Astrocyte (in vitro differentiated cells and primary cell): Measurements from ENCODE around the gene DCX. TPM values are rescaled to one million over a fixed set of nuclear protein-coding genes. Genes with fewer than 3 reads are reported as not detected.

Experiments
- DNase-seq: peaks from one replicate; pipeline ENCODE4 v3.0.0-alpha.2; 2010; ENCODE audit warnings: low read depth
- FAIRE-seq: peaks from 2 replicates; lab custom pipeline; 2011; peaks lifted over from hg19 to GRCh38; lab: Jason Lieb, UNC
- H2AFZ ChIP-seq: 2 replicates; pipeline ENCODE4 v1.6.0; 2012; ENCODE audit warnings: low read depth, low read length, inconsistent platforms
- H3K27ac ChIP-seq: 2 replicates; pipeline ENCODE4 v1.5.1; 2011; ENCODE audit warnings: low read depth, low read length, inconsistent platforms
- H3K27me3 ChIP-seq: 2 replicates; pipeline ENCODE4 v1.6.0; 2011; ENCODE audit warnings: low read length, inconsistent platforms; ENCODE audit not compliant: insufficient read depth
- H3K36me3 ChIP-seq: 2 replicates; pipeline ENCODE4 v1.5.1; 2011; ENCODE audit warnings: low read length, inconsistent platforms; ENCODE audit not compliant: insufficient read depth
- H3K4me1 ChIP-seq: 2 replicates; pipeline ENCODE4 v1.5.1; 2011; ENCODE audit warnings: low read length, inconsistent platforms; ENCODE audit not compliant: insufficient read depth
- H3K4me2 ChIP-seq: 2 replicates; pipeline ENCODE4 v1.6.0; 2012; ENCODE audit warnings: low read length, inconsistent platforms
- H3K4me3 ChIP-seq: 2 replicates; pipeline ENCODE4 v1.5.1; 2011; ENCODE audit warnings: low read depth, mild to moderate bottlenecking, low read length, inconsistent platforms; ENCODE audit not compliant: insufficient read depth
- H3K79me2 ChIP-seq: 2 replicates; pipeline ENCODE4 v1.6.0; 2012; ENCODE audit warnings: mild to moderate bottlenecking, low read length, inconsistent platforms; ENCODE audit not compliant: insufficient read depth
- H3K9ac ChIP-seq: 2 replicates; pipeline ENCODE4 v1.6.0; 2012; ENCODE audit warnings: mild to moderate bottlenecking, low read length, inconsistent platforms
- H3K9me3 ChIP-seq: 2 replicates; pipeline ENCODE4 v1.5.1; 2012; ENCODE audit warnings: low read depth, mild to moderate bottlenecking, low read length, inconsistent platforms; ENCODE audit not compliant: insufficient read depth
- H4K20me1 ChIP-seq: 2 replicates; pipeline ENCODE4 v1.6.0; 2012; ENCODE audit warnings: low read length, inconsistent platforms; ENCODE audit not compliant: insufficient read depth
- H3K27ac Mint-ChIP-seq: one replicate; pipeline ENCODE4 v1.8.0; 2021; ENCODE audit warnings: mild to moderate bottlenecking, mixed read lengths; ENCODE audit not compliant: unreplicated experiment
- H3K27me3 Mint-ChIP-seq: one replicate; pipeline ENCODE4 v1.8.0; 2021; ENCODE audit warnings: low read depth, mixed read lengths; ENCODE audit not compliant: unreplicated experiment
- H3K36me3 Mint-ChIP-seq: one replicate; pipeline ENCODE4 v1.8.0; 2021; ENCODE audit warnings: low read depth, mixed read lengths; ENCODE audit not compliant: unreplicated experiment
- H3K4me1 Mint-ChIP-seq: one replicate; pipeline ENCODE4 v1.8.0; 2021; ENCODE audit warnings: low read depth, mixed read lengths; ENCODE audit not compliant: unreplicated experiment
- H3K4me3 Mint-ChIP-seq: one replicate; pipeline ENCODE4 v1.8.0; 2021; ENCODE audit warnings: mild to moderate bottlenecking, moderate library complexity, mixed read lengths; ENCODE audit not compliant: unreplicated experiment
- H3K9me3 Mint-ChIP-seq: one replicate; pipeline ENCODE4 v1.8.0; 2021; ENCODE audit warnings: mild to moderate bottlenecking, mixed read lengths; ENCODE audit not compliant: unreplicated experiment
- EZH2 ChIP-seq: IDR thresholded peaks from 2 replicates; pipeline ENCODE4 v1.6.1; 2012; ENCODE audit warnings: mild to moderate bottlenecking, low read length, inconsistent platforms; ENCODE audit not compliant: insufficient read depth
- total RNA-seq: library from RNA; stranded (reverse); gene quantifications from 2 replicates; pipeline ENCODE4 v1.2.1, GENCODE V29; 2021
- TF ChIP-seq, protein P1 (sequence below): IDR thresholded peaks from 2 replicates; pipeline ENCODE4 v1.5.1; 2011; ENCODE audit warnings: low read depth, mild to moderate bottlenecking, inconsistent platforms, low read length, moderate library complexity; ENCODE audit not compliant: insufficient read depth

Gene DCX
- total RNA-seq, 1 donor from 2014 or later: 2.4 TPM

DNA sequence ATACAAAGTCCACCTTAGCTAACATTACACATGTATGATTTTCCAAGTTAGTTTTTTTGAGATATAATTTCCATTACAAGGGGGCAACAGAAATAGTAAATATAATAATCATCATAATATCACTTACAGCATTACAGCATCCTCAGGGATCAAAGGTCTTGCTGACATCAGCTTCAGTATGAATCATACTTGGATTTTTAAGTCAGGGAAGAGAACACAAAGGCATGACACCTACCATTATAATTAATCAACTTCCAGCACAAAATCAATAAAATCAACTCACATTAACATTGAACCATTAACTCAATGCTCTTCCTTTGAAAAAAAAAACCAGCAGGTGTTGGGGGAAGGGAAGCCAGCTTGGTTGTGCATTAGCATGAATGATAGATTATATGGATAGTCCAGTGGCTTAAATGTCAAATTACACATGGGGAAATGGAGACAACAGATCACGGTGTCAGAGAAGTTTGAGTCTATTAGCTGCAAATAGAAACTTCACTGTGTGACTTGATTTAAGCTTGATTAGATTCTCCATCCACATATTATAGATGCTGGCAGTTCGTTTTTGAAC lies 74.8 kb downstream of the DCX start:
- Histone ChIP-seq H3K9me3 (no peaks in the 10 kb centered on the region), H3K27me3 (no peaks in the 10 kb centered on the region), H4K20me1 (no peaks in the 10 kb centered on the region), H2AFZ (no peak overlapping the region), H3K27ac (no peak overlapping the region), H3K4me2 (no peak overlapping the region), H3K4me3 (no peak overlapping the region), H3K4me1 (no peaks in the 10 kb centered on the region), H3K36me3 (no peaks in the 10 kb centered on the region), H3K79me2 (no peaks in the 10 kb centered on the region), H3K9ac (no peak overlapping the region)
- Mint-ChIP-seq H3K4me1 (no peaks in the 10 kb centered on the region), H3K4me3 (no peak overlapping the region), H3K27me3 (no peaks in the 10 kb centered on the region), H3K27ac (no peak overlapping the region), H3K9me3 (peaks cover 6% of the 10 kb centered on the region), H3K36me3 (no peaks in the 10 kb centered on the region)
- TF ChIP-seq EZH2: no peak
- TF ChIP-seq, protein P1, sequence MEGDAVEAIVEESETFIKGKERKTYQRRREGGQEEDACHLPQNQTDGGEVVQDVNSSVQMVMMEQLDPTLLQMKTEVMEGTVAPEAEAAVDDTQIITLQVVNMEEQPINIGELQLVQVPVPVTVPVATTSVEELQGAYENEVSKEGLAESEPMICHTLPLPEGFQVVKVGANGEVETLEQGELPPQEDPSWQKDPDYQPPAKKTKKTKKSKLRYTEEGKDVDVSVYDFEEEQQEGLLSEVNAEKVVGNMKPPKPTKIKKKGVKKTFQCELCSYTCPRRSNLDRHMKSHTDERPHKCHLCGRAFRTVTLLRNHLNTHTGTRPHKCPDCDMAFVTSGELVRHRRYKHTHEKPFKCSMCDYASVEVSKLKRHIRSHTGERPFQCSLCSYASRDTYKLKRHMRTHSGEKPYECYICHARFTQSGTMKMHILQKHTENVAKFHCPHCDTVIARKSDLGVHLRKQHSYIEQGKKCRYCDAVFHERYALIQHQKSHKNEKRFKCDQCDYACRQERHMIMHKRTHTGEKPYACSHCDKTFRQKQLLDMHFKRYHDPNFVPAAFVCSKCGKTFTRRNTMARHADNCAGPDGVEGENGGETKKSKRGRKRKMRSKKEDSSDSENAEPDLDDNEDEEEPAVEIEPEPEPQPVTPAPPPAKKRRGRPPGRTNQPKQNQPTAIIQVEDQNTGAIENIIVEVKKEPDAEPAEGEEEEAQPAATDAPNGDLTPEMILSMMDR: no peak
- DNase-seq (no peak), FAIRE-seq (no peak)

DNA sequence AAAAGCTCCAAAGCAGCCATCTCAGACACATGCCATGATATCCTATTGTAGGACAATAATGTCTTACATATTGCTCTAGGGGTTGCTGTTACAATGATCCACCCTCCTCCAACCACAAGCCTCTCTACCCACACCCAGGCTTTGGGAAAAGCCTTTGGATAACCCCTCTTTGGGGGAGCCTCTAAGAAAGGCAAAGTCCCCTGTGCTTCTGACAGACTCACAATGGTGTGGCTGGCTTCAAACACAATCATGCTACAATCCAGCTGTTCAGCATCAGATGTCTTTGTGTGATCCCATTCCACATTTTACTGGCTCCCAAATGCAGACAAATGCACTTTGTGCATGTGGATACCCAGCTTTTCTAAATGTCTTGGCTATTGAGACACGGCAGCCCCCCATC lies 75.9 kb downstream of the DCX start:
- no peaks in the 10 kb centered on the region for H3K4me1 ChIP-seq
- H3K36me3 ChIP-seq: no peaks in the 10 kb centered on the region
- Mint-ChIP-seq H3K27ac (no peak overlapping the region), H3K9me3 (peaks cover 6% of the 10 kb centered on the region), H3K27me3 (no peaks in the 10 kb centered on the region), H3K4me1 (no peaks in the 10 kb centered on the region), H3K36me3 (no peaks in the 10 kb centered on the region), H3K4me3 (no peak overlapping the region)
- DNase-seq (no peak), FAIRE-seq (no peak)
- H4K20me1 ChIP-seq: no peaks in the 10 kb centered on the region
- H3K9me3 ChIP-seq: no peaks in the 10 kb centered on the region
- H2AFZ ChIP-seq: no peak overlapping the region
- H3K4me2 ChIP-seq: no peak overlapping the region
- H3K27me3 ChIP-seq: no peaks in the 10 kb centered on the region
- TF ChIP-seq EZH2: no peak
- TF ChIP-seq, protein P1: no peak
- no peak overlapping the region for H3K4me3 ChIP-seq
- H3K79me2 ChIP-seq: no peaks in the 10 kb centered on the region
- no peak overlapping the region for H3K9ac ChIP-seq
- H3K27ac ChIP-seq: no peak overlapping the region

DNA sequence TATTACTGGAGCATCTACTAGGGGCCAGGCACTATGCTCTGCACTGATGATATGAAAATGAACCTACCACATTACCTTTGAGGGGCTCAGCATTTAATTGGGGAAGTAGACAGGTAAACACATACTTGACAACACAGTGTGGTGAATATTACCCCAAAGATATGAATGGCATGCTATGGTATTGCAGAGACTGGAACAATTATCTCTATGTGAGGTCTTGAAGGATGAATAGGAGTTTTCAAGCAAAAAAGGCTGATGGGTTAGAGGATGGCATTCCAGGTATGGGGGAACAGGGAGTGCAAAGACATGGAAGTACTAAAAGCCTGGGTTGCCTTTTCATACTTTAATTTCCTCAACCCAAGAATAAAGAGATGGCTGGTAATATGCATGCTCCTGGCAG lies 82.6 kb downstream of the DCX start:
- Histone ChIP-seq H3K4me3 (no peak overlapping the region), H3K27me3 (no peaks in the 10 kb centered on the region), H3K79me2 (no peaks in the 10 kb centered on the region), H2AFZ (no peak overlapping the region), H3K4me2 (no peak overlapping the region), H4K20me1 (no peaks in the 10 kb centered on the region), H3K36me3 (no peaks in the 10 kb centered on the region), H3K4me1 (no peaks in the 10 kb centered on the region), H3K27ac (no peak overlapping the region), H3K9ac (no peak overlapping the region), H3K9me3 (no peaks in the 10 kb centered on the region)
- TF ChIP-seq, protein P1: no peak
- TF ChIP-seq EZH2: no peak
- peaks cover 4% of the 10 kb centered on the region for H3K9me3 Mint-ChIP-seq
- no peaks in the 10 kb centered on the region for H3K27me3 Mint-ChIP-seq
- no peak for DNase-seq
- H3K36me3 Mint-ChIP-seq: no peaks in the 10 kb centered on the region
- no peak overlapping the region for H3K4me3 Mint-ChIP-seq
- FAIRE-seq: peak; percentile 59
- H3K27ac Mint-ChIP-seq: no peak overlapping the region
- H3K4me1 Mint-ChIP-seq: no peaks in the 10 kb centered on the region
